Measurements from ENCODE around the gene LMX1B.

DNA sequence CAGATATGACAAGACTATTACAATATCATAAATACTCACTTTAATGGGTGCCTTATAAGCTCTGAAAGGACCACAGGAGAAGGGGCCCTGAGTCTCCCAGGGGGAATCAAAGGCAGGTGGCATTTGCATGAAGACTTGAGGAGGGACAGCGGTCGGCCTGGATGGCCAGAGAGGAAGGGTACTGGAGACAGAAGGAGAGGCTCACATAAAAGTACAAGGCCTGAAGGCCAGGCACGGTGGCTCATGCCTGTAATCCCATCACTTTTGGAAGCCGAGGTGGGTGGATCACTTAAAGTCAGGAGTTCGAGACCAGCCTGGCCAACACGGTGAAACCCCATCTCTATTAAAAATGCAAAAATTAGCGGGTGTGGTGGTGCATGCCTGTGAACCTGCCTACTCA lies 29.1 kb upstream of the LMX1B start:
- TF ChIP-seq, protein P1, sequence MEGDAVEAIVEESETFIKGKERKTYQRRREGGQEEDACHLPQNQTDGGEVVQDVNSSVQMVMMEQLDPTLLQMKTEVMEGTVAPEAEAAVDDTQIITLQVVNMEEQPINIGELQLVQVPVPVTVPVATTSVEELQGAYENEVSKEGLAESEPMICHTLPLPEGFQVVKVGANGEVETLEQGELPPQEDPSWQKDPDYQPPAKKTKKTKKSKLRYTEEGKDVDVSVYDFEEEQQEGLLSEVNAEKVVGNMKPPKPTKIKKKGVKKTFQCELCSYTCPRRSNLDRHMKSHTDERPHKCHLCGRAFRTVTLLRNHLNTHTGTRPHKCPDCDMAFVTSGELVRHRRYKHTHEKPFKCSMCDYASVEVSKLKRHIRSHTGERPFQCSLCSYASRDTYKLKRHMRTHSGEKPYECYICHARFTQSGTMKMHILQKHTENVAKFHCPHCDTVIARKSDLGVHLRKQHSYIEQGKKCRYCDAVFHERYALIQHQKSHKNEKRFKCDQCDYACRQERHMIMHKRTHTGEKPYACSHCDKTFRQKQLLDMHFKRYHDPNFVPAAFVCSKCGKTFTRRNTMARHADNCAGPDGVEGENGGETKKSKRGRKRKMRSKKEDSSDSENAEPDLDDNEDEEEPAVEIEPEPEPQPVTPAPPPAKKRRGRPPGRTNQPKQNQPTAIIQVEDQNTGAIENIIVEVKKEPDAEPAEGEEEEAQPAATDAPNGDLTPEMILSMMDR (conservative IDR thresholded peaks at IDR 0.05; ENCODE audit: low read depth, low read length): no peak
- no peak for TF ChIP-seq RFX5 (IDR thresholded peaks at IDR 0.05; ENCODE audit: low read depth, low read length)
- no peak for TF ChIP-seq POLR2A (IDR thresholded peaks at IDR 0.05; ENCODE audit: low read depth, low read length)
- no peak for TF ChIP-seq MAZ (IDR thresholded peaks at IDR 0.05; ENCODE audit: borderline replicate concordance, low read depth, low read length)
- TF ChIP-seq CHD1 (IDR thresholded peaks at IDR 0.05; ENCODE audit: low read depth, low read length): no peak
- TF ChIP-seq RAD21 (IDR thresholded peaks at IDR 0.05; ENCODE audit: low read length): no peak
- no peak for TF ChIP-seq MAFK (IDR thresholded peaks at IDR 0.05; ENCODE audit: low read depth, low read length)
- TF ChIP-seq, protein P2, sequence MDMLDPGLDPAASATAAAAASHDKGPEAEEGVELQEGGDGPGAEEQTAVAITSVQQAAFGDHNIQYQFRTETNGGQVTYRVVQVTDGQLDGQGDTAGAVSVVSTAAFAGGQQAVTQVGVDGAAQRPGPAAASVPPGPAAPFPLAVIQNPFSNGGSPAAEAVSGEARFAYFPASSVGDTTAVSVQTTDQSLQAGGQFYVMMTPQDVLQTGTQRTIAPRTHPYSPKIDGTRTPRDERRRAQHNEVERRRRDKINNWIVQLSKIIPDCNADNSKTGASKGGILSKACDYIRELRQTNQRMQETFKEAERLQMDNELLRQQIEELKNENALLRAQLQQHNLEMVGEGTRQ (IDR thresholded peaks at IDR 0.05; ENCODE audit: low read depth, low read length): no peak
- no peak for TF ChIP-seq CEBPB (IDR thresholded peaks at IDR 0.05; ENCODE audit: low read depth, low read length)
- no peak for TF ChIP-seq NFE2L2 (IDR thresholded peaks at IDR 0.05; ENCODE audit: low read depth, low read length)

All from IMR-90 (cell line).